Caki2 (cell line): Measurements from ENCODE around the gene FGGY. TPM values are rescaled to one million over a fixed set of nuclear protein-coding genes. Genes with fewer than 3 reads are reported as not detected.

ENCODE experiments used
- DNase-seq: peaks from one replicate; pipeline ENCODE4 v3.0.0-alpha.2; 2015; ENCODE audit warnings: low read depth
- in situ Hi-C: cut with HindIII; loops from 2 replicates; pipeline ENCODE4 v1.10.0; 2016; ENCODE audit warnings: low sequenced_read_pairs, low pct_unique_long_range_greater_than_20kb, mixed read lengths
- total RNA-seq: library from RNA; depleted of rRNA; stranded (reverse); fragments of >200 nt; shearing (Covaris generic); gene quantifications from 2 replicates; pipeline ENCODE4 v1.2.3, GENCODE V29; 2014; ENCODE audit warnings: low replicate concordance

Gene FGGY
- total RNA-seq, 1 experiment from 2014 or later = 26.2 TPM

GRCh38 chr1:59504276-59504675 is 207.4 kb downstream of the FGGY start:
- in situ Hi-C loops = no loop called here

GRCh38 chr1:59505596-59506028 is 208.7 kb downstream of the FGGY start:
- no peak for DNase-seq
- in situ Hi-C loops = no loop called here

More at GRCh38 chr1:59504276-59504675, 207.4 kb downstream of the FGGY start:
- no peak for DNase-seq

GRCh38 chr1:59506952-59507351 is 210.1 kb downstream of the FGGY start:
- no peak for DNase-seq
- in situ Hi-C loops = no loop called here

GRCh38 chr1:59509341-59509875 is 212.5 kb downstream of the FGGY start:
- in situ Hi-C loops = no loop called here
- DNase-seq = no peak

GRCh38 chr1:59510249-59510648 is 213.4 kb downstream of the FGGY start:
- in situ Hi-C loops = no loop called here

GRCh38 chr1:59511476-59512465 is 214.9 kb downstream of the FGGY start:
- DNase-seq = no peak
- in situ Hi-C loops = no loop called here

More at GRCh38 chr1:59510249-59510648, 213.4 kb downstream of the FGGY start:
- DNase-seq = no peak

- in situ Hi-C loops = no loop called here
- no peak for DNase-seq
Measured at GRCh38 chr1:59512702-59513101, 215.8 kb downstream of the FGGY start.

GRCh38 chr1:59514061-59514909 is 217.4 kb downstream of the FGGY start:
- DNase-seq = no peak
- in situ Hi-C loops = no loop called here

- in situ Hi-C loops = no loop called here
- no peak for DNase-seq
Measured at GRCh38 chr1:59516881-59517280, 220.0 kb downstream of the FGGY start.

GRCh38 chr1:59520194-59520593 is 223.3 kb downstream of the FGGY start:
- no peak for DNase-seq
- in situ Hi-C loops = no loop called here

- in situ Hi-C loops = no loop called here
- peak; percentile 52 for DNase-seq
Measured at GRCh38 chr1:59520827-59521418, 224.0 kb downstream of the FGGY start.

- no peak for DNase-seq
- in situ Hi-C loops = no loop called here
Measured at GRCh38 chr1:59521456-59521855, 224.6 kb downstream of the FGGY start.

GRCh38 chr1:59522925-59523505 is 226.1 kb downstream of the FGGY start:
- in situ Hi-C loops = no loop called here
- DNase-seq = no peak

- no peak for DNase-seq
Measured at GRCh38 chr1:59523745-59524450, 227.0 kb downstream of the FGGY start.

GRCh38 chr1:59526240-59526639 is 229.3 kb downstream of the FGGY start:
- no peak for DNase-seq
- in situ Hi-C loops = no loop called here

More at GRCh38 chr1:59523745-59524450, 227.0 kb downstream of the FGGY start:
- in situ Hi-C loops = no loop called here

GRCh38 chr1:59528471-59528870 is 231.6 kb downstream of the FGGY start:
- no peak for DNase-seq
- in situ Hi-C loops = no loop called here

- no peak for DNase-seq
- in situ Hi-C loops = no loop called here
Measured at GRCh38 chr1:59528900-59529299, 232.0 kb downstream of the FGGY start.
